B cell (primary cell): ENCODE results near the gene SELENOF.

Experiments
- CTCF ChIP-seq: fragments of 200-600 bp; IDR thresholded peaks from one replicate; pipeline ENCODE4 v1.8.0; 2022; ENCODE audit warnings: antibody characterized with exemption, mild to moderate bottlenecking
- EZH2 ChIP-seq: IDR thresholded peaks from 2 replicates; pipeline ENCODE4 v1.6.1; 2012; ENCODE audit warnings: borderline replicate concordance, low read depth, mild to moderate bottlenecking, moderate library complexity, low read length; ENCODE audit not compliant: insufficient read depth, poor library complexity, severe bottlenecking

GRCh38 chr1:86825319-86825718, 88.6 kb downstream of the SELENOF start:
- TF ChIP-seq CTCF (no peak), EZH2 (no peak)
